Activated naive CD8-positive, alpha-beta T cell treated with anti-CD3 and anti-CD28 coated beads, Interleukin-2, amount 10 ng/mL, durations not matched to agents 7 days and 5 days (primary cell): Measurements from ENCODE around the gene CHD5. TPM values are rescaled to one million over a fixed set of nuclear protein-coding genes. Genes with fewer than 3 reads are reported as not detected.

ENCODE experiments used
- ATAC-seq: fragments of 150-1000 bp; cut with Tn5 transposase; one replicate; pipeline ENCODE4 v1.10.0; 2021; ENCODE audit warnings: low read depth, moderate library complexity
- POLR2A ChIA-PET: fragments of 350-600 bp; sonication (Branson Sonifier 250); formaldehyde crosslinking; loops from one replicate; lab custom pipeline; 2021; ENCODE audit warnings: antibody characterized with exemption; lab: Charles Lee
- DNase-seq: peaks from one replicate; pipeline ENCODE4 v3.0.0; 2021
- H3K27ac Mint-ChIP-seq: one replicate; pipeline ENCODE4 v1.8.0; 2022; ENCODE audit warnings: mild to moderate bottlenecking, mixed read lengths
- H3K27me3 Mint-ChIP-seq: one replicate; pipeline ENCODE4 v1.8.0; 2022; ENCODE audit warnings: mild to moderate bottlenecking, moderate library complexity, mixed read lengths
- H3K36me3 Mint-ChIP-seq: one replicate; pipeline ENCODE4 v1.8.0; 2021; ENCODE audit warnings: mild to moderate bottlenecking, mixed read lengths
- H3K4me1 Mint-ChIP-seq: one replicate; pipeline ENCODE4 v1.8.0; 2021; ENCODE audit warnings: mixed read lengths
- H3K4me3 Mint-ChIP-seq: one replicate; pipeline ENCODE4 v1.8.0; 2022; ENCODE audit warnings: mild to moderate bottlenecking, moderate library complexity, mixed read lengths
- H3K9me3 Mint-ChIP-seq: one replicate; pipeline ENCODE4 v1.8.0; 2021; ENCODE audit warnings: mixed read lengths
- total RNA-seq, 2 experiments: library from RNA; stranded (reverse); gene quantifications; one replicate each; pipeline ENCODE4 v1.2.3, GENCODE V29; 2021

Gene CHD5
- total RNA-seq, 2 experiments from 2014 or later, result 0.23 to 0.61 TPM

DNA sequence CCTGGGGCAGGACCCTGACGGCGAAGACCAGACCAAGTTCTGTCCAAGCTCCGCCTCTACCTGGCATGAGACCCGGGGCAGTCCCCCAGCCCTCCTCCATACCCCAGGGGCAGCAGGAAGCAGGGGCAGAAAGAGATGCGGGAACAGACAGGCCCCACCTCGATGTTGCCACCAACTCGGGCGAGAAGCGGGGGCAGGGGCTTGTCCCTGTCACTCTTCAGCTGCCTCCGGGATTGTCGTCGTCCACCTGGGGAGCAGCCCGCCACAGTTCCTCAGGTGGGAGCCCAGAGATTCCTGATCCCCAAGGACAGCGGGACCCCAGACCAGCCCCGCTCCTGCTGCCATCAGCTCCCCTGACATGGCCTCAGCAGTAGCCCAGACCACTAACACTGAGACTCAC lies 54.8 kb downstream of the CHD5 start:
- no peak for ATAC-seq
- no peaks in the 10 kb centered on the region for H3K36me3 Mint-ChIP-seq
- no peak overlapping the region for H3K27ac Mint-ChIP-seq
- peak; percentile 13 for DNase-seq
- POLR2A ChIA-PET, result no interaction called here
- H3K4me1 Mint-ChIP-seq, result peaks cover 2% of the 10 kb centered on the region
- no peaks in the 10 kb centered on the region for H3K9me3 Mint-ChIP-seq
- H3K4me3 Mint-ChIP-seq, result no peak overlapping the region
- H3K27me3 Mint-ChIP-seq, result peaks cover 5% of the 10 kb centered on the region

DNA sequence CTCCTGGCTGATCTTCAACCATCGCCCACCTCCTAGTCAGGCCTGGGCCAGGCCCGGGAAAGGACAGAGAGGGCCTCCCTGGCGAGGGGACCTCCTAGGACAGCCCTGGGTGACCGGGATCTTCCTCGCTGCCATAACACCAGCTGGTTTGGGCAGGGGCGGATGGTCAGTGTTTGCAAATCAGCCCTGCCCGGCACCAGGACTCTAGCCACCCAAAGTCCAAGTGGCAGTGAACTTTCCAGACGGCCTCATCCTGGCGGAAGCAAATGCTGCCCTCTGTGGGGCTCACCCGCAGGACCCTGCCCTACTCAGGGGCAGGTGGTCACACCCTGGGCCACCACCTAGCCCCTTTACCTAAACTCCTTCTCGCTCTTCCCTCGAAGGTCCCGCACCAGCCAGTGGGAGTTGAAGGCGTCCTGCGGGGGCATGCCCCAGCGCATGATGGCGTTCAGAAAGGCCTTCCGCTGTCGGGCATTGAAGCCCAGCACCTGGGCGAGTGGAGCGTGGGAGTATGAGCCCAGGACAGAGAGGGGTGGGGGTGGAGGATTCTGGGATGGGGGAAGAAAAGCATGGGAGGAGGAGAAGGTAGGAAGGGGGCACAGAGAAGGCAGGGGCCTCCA lies 55.3 kb downstream of the CHD5 start:
- POLR2A ChIA-PET, result no interaction called here
- Mint-ChIP-seq H3K27me3 (peaks cover 5% of the 10 kb centered on the region), H3K36me3 (no peaks in the 10 kb centered on the region), H3K27ac (no peak overlapping the region), H3K4me1 (peaks cover 2% of the 10 kb centered on the region), H3K4me3 (no peak overlapping the region), H3K9me3 (no peaks in the 10 kb centered on the region)
- no peak for ATAC-seq
- peak; percentile 15 for DNase-seq

DNA sequence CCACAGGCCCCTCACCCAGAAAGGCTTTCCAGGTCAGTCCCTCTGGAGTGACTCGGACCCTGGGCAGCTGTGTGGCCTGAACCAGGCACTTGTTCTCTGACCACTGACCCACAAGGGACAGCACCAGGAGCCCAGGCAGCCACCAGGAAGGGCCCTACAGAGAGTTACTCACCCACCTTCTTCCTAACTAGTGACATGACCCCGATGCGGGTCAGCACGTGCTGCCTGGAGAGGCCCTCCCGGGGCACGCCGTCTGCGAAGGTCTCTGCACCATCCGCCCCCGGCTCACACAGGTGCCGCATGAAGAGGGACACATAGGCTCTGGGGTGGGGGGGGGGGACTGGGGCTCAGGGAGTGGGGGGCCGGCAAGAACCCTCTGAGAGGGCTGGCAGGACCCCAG lies 55.8 kb downstream of the CHD5 start:
- POLR2A ChIA-PET, result no interaction called here
- ATAC-seq, result no peak
- H3K4me3 Mint-ChIP-seq, result no peak overlapping the region
- no peaks in the 10 kb centered on the region for H3K9me3 Mint-ChIP-seq
- peaks cover 2% of the 10 kb centered on the region for H3K4me1 Mint-ChIP-seq
- H3K27ac Mint-ChIP-seq, result no peak overlapping the region
- peaks cover 5% of the 10 kb centered on the region for H3K27me3 Mint-ChIP-seq
- H3K36me3 Mint-ChIP-seq, result no peaks in the 10 kb centered on the region
- peak; percentile 26 for DNase-seq

DNA sequence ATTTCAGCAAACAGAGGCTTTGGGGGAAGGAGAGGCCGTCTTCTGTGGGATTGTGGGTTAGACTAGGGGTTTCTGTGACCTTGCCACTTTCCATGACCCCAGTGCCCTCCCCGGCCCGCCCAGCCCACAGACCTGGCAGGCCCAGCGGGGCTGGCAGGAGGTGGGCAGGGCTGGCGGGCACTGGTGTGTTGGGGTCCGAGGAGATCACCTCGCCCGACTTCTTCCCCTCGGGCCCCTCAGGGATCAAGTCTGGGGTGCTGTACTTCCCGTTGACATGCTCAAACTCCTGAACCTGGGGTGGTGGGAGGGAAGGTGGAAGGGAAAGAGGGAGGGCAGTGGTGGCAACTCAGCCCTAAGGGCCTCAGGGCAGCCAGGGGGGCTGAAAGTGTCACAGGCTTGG lies 56.3 kb downstream of the CHD5 start:
- POLR2A ChIA-PET, result no interaction called here
- no peak overlapping the region for H3K27ac Mint-ChIP-seq
- no peaks in the 10 kb centered on the region for H3K9me3 Mint-ChIP-seq
- ATAC-seq, result no peak
- H3K27me3 Mint-ChIP-seq, result peaks cover 5% of the 10 kb centered on the region
- H3K4me1 Mint-ChIP-seq, result peaks cover 2% of the 10 kb centered on the region
- H3K36me3 Mint-ChIP-seq, result no peaks in the 10 kb centered on the region
- DNase-seq, result peak; percentile 18
- H3K4me3 Mint-ChIP-seq, result no peak overlapping the region

DNA sequence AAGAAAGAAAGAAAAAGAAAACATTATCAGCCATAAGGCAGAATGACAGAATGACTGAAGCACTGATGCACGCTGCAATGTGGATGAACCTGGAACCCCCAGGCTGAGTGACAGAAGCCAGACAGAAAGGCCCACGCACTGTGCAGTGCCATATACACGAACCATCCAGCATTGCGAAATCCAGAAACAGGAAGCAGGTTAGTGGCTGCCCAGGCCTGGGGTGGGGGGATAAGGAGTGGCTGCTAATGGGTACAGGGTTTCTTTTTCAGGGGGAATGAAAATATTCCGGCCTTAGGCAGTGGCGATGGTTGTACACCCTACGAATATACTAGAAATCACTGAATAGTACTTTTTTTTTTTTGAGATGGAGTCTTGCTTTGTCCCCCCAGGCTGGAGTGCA lies 57.0 kb downstream of the CHD5 start:
- Mint-ChIP-seq H3K27me3 (peaks cover 5% of the 10 kb centered on the region), H3K9me3 (no peaks in the 10 kb centered on the region), H3K27ac (no peak overlapping the region), H3K36me3 (no peaks in the 10 kb centered on the region), H3K4me1 (peaks cover 2% of the 10 kb centered on the region), H3K4me3 (no peak overlapping the region)
- no peak for ATAC-seq
- POLR2A ChIA-PET, result no interaction called here
- DNase-seq, result peak; percentile 8

DNA sequence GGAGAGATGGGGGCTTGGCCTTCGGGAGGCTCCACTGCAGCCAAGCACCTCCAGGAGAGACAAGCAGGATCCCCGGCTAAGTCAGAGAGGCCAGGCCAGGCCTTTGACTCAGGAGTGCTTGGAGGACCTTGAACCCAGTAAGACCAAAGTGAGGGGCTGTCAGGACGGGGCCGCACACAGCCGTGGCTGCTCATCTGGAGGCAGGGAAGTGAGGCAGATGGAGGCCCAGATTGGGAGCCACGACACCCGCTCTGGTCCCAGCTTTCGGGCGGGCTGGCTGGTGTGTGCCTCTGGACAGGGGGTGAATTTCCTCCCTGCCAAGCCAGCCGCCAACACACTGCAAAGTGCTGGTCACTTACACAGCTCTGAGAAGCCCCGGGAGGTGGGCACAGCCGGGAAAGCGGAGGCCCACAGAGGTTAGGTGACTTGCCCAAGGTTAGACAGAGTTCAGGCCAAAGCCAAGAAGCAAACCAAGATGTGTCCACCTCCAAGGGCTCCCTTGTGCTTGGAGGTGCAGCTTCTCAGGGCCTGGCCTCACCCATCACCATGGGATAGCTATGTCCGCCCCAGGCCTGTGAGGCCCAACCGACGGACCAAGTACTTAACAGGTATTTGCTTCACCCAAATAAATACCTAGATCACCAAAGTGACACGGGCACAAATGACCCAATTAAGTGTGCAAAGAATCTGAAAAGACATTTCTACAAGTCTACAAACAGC lies 58.3 kb downstream of the CHD5 start:
- peaks cover 2% of the 10 kb centered on the region for H3K9me3 Mint-ChIP-seq
- H3K27ac Mint-ChIP-seq, result no peak overlapping the region
- H3K4me3 Mint-ChIP-seq, result no peak overlapping the region
- DNase-seq, result peak; percentile 22
- no peaks in the 10 kb centered on the region for H3K36me3 Mint-ChIP-seq
- no peaks in the 10 kb centered on the region for H3K4me1 Mint-ChIP-seq
- POLR2A ChIA-PET, result no interaction called here
- peaks cover 8% of the 10 kb centered on the region for H3K27me3 Mint-ChIP-seq
- ATAC-seq, result no peak

DNA sequence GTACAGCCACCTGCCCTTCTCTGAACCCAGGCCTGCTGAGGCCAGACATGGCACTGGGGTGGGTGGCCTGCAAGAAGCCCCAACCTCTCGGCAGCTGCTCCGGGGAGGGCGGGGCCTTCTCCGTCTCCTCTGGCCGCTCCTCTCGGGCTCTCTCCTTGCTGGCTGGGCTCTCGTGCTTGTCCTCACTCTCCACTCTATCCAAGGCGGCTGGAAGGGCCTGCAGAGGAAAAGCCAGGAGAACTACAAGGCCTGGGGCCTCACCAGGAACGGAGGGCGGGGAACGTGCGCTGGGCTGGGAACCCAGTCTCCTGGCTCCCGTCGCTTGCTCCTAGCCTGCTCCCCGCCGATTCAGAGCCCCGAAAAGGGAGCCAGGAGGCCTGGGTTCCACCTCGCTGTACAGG lies 59.1 kb downstream of the CHD5 start:
- peaks cover 10% of the 10 kb centered on the region for H3K27me3 Mint-ChIP-seq
- H3K4me1 Mint-ChIP-seq, result no peaks in the 10 kb centered on the region
- ATAC-seq (no peak), DNase-seq (peak; percentile 18)
- no peak overlapping the region for H3K27ac Mint-ChIP-seq
- peaks cover 2% of the 10 kb centered on the region for H3K9me3 Mint-ChIP-seq
- no peak overlapping the region for H3K4me3 Mint-ChIP-seq
- H3K36me3 Mint-ChIP-seq, result no peaks in the 10 kb centered on the region
- POLR2A ChIA-PET, result no interaction called here

DNA sequence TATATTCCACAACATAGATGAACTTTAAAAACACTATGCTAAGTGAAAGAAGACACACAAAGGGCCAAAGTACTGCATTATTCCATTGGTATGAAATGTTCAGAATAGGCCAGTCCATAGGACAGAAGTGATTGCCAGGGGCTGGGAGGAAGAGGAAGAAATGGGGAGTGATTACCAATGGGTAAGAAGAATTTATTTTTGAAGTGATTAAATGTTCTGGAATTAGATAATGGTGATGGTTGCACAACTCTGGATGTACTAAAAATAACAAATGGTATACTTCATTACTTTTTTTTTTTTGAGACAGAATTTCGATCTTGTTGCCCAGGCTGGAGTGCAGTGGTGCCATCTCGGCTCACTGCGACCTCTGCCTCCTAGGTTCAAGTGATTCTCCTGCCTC lies 61.7 kb downstream of the CHD5 start:
- H3K27me3 Mint-ChIP-seq, result peaks cover 10% of the 10 kb centered on the region
- H3K9me3 Mint-ChIP-seq, result peaks cover 2% of the 10 kb centered on the region
- DNase-seq (no peak), ATAC-seq (no peak)
- no peak overlapping the region for H3K4me3 Mint-ChIP-seq
- H3K4me1 Mint-ChIP-seq, result no peaks in the 10 kb centered on the region
- H3K27ac Mint-ChIP-seq, result no peak overlapping the region
- no peaks in the 10 kb centered on the region for H3K36me3 Mint-ChIP-seq
- POLR2A ChIA-PET, result no interaction called here

DNA sequence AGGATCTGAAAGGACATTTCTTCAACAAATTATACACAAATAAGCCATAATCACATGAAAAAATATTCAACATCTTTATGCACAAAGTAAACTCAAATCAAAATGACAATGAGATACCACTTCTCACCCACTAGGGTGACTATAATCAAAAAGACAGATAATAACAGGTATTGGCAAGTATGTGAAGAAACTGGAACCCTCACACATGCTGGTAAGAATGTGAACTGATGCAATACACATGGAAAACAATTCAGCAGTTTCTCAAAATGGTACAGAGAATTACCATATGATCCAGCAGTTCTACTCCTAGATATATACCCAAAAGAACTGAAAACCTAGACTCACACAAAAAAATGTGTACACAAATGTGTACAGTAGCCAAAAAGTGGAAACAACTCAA lies 62.5 kb downstream of the CHD5 start:
- POLR2A ChIA-PET, result no interaction called here
- H3K27ac Mint-ChIP-seq, result no peak overlapping the region
- ATAC-seq, result no peak

DNA sequence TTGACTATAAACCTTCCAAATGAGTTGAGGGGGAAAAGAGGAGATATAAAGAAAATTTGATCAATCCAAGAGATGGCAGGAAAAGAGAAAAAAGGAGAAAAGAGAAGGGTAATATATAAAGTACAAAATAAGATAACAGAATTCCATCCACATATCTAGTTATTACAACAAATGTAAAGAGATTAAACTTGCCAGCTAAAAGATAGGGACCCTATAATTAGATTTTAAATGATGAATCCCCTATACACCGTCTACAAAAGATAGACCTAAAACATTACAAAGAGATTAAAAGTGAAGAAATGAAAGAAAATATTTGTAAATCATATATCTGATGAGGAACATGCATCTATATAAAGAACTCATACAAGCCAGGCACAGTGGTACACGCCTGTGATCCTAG lies 63.1 kb downstream of the CHD5 start:
- H3K4me3 Mint-ChIP-seq, result no peak overlapping the region
- H3K27ac Mint-ChIP-seq, result no peak overlapping the region
- H3K4me1 Mint-ChIP-seq, result no peaks in the 10 kb centered on the region
- no peak for ATAC-seq
- no peak for DNase-seq
- POLR2A ChIA-PET, result no interaction called here
- peaks cover 9% of the 10 kb centered on the region for H3K27me3 Mint-ChIP-seq
- peaks cover 2% of the 10 kb centered on the region for H3K9me3 Mint-ChIP-seq
- no peaks in the 10 kb centered on the region for H3K36me3 Mint-ChIP-seq

More for the DNA sequence above, 62.5 kb downstream of the CHD5 start:
- Mint-ChIP-seq H3K4me1 (no peaks in the 10 kb centered on the region), H3K36me3 (no peaks in the 10 kb centered on the region), H3K4me3 (no peak overlapping the region), H3K9me3 (peaks cover 2% of the 10 kb centered on the region), H3K27me3 (peaks cover 9% of the 10 kb centered on the region)
- no peak for DNase-seq

DNA sequence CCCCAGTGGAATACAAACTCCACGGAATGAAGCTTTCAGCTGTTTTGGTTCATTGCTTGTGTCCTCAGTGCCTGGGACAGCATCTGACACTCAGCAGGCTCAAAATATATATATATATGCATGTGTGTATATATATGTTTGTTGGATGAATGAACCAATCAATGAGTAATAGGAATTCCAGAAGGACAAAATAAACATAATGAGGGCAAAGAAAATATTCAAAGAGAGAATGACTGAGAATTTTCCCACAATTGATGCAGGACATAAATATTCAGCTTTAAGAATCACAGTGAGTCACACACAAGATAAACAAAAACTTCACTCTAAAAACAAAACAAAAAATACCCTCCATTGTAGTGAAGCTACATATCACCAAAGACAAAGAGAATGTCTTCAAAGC lies 64.0 kb downstream of the CHD5 start:
- POLR2A ChIA-PET, result no interaction called here
- no peaks in the 10 kb centered on the region for H3K4me1 Mint-ChIP-seq
- H3K27ac Mint-ChIP-seq, result no peak overlapping the region
- ATAC-seq (no peak), DNase-seq (no peak)
- peaks cover 9% of the 10 kb centered on the region for H3K27me3 Mint-ChIP-seq
- peaks cover 2% of the 10 kb centered on the region for H3K9me3 Mint-ChIP-seq
- H3K4me3 Mint-ChIP-seq, result no peak overlapping the region
- H3K36me3 Mint-ChIP-seq, result no peaks in the 10 kb centered on the region

DNA sequence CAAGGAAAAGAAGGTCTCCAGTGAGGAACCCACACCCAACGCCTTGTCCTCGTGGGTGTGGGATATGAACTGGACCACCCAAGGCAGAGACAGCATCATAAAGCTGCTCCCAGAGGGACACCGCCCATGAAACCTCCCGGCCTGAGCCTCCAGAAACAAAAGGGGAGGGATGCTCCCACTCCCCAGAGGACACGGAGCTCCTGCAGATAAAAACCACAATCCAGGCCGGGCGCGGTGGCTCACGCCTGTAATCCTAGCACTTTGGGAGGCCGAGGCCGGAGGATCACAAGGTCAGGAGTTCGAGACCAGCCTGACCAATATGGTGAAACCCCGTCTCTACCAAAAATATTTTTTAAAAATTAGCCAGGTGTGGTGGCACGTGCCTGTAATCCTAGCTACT lies 66.4 kb downstream of the CHD5 start:
- Mint-ChIP-seq H3K4me1 (no peaks in the 10 kb centered on the region), H3K4me3 (no peak overlapping the region), H3K36me3 (no peaks in the 10 kb centered on the region), H3K9me3 (peaks cover 2% of the 10 kb centered on the region), H3K27me3 (peaks cover 9% of the 10 kb centered on the region), H3K27ac (no peak overlapping the region)
- ATAC-seq (no peak), DNase-seq (peak; percentile 8)
- POLR2A ChIA-PET, result no interaction called here

DNA sequence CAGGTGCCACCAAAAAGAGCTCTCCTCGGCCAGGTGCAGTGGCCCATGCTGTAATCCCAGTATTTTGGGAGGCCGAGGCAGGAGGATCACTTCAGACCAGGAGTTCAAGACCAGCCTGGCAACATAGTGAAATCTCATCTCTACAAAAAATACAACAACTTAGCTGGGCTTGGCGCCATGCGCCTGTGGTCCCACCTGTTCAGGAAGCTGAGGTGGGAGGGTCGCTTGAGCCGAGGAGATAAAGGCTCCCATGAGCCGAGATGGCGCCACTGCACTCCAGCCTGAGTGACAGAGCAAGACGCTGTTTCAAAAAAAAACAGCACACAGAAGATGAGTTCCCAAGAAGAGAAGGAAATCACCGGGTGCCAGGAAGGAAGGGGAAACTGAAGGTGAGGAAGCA lies 67.0 kb downstream of the CHD5 start:
- no peaks in the 10 kb centered on the region for H3K4me1 Mint-ChIP-seq
- no peak for ATAC-seq

DNA sequence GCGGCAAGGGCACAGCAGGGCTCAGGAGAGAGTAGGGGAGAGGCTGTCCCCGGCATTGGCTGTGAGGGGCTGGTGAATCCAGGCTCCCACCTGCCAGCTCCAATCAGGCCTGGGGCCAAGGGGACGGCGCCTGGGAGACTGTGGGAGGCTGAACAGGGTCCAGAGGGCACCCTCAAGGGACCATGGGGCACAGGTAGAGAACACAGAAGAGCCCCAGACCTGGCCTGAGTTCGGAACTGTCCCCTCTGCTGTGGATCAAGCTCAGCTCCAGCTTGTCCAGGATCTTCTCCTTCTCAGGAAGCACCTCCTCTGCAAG lies 67.5 kb downstream of the CHD5 start:
- no peak overlapping the region for H3K4me3 Mint-ChIP-seq
- no peaks in the 10 kb centered on the region for H3K36me3 Mint-ChIP-seq
- peaks cover 9% of the 10 kb centered on the region for H3K27me3 Mint-ChIP-seq
- peaks cover 2% of the 10 kb centered on the region for H3K9me3 Mint-ChIP-seq
- POLR2A ChIA-PET, result no interaction called here
- ATAC-seq (no peak), DNase-seq (peak; percentile 15)
- no peaks in the 10 kb centered on the region for H3K4me1 Mint-ChIP-seq
- H3K27ac Mint-ChIP-seq, result no peak overlapping the region

More for the DNA sequence above, 67.0 kb downstream of the CHD5 start:
- no peak overlapping the region for H3K4me3 Mint-ChIP-seq
- peaks cover 2% of the 10 kb centered on the region for H3K9me3 Mint-ChIP-seq
- no peaks in the 10 kb centered on the region for H3K36me3 Mint-ChIP-seq
- peak; percentile 18 for DNase-seq
- peaks cover 9% of the 10 kb centered on the region for H3K27me3 Mint-ChIP-seq
- H3K27ac Mint-ChIP-seq, result no peak overlapping the region
- POLR2A ChIA-PET, result no interaction called here
